ENCODE measurements around the gene AUTS2. TPM values are rescaled to one million over a fixed set of nuclear protein-coding genes. Genes with fewer than 3 reads are reported as not detected.
A peak's percentile ranks its signal among the peaks of the same experiment; 100 is the strongest.
"Not testable (repeated sequence)": the region's sequence is repeated elsewhere in the genome, so short reads cannot be mapped to it uniquely, and the experiment has no call there.

Gene AUTS2
- total RNA-seq, 1 experiment from 2014 or later = 2.2 TPM

GRCh38 chr7:69764681-69765080 lies 166.4 kb downstream of the AUTS2 start:
- Histone ChIP-seq H3K27me3 (no peaks in the 10 kb centered on the region), H3K4me3 (no peak overlapping the region), H3K9me3 (no peaks in the 10 kb centered on the region), H3K36me3 (no peaks in the 10 kb centered on the region)
- DNase-seq = no peak

GRCh38 chr7:69765879-69766278 lies 167.6 kb downstream of the AUTS2 start:
- Histone ChIP-seq H3K36me3 (no peaks in the 10 kb centered on the region), H3K27me3 (no peaks in the 10 kb centered on the region), H3K4me3 (no peak overlapping the region), H3K9me3 (no peaks in the 10 kb centered on the region)
- no peak for DNase-seq

- Histone ChIP-seq H3K4me3 (no peak overlapping the region), H3K27me3 (no peaks in the 10 kb centered on the region), H3K36me3 (no peaks in the 10 kb centered on the region), H3K9me3 (no peaks in the 10 kb centered on the region)
- no peak for DNase-seq
Observed at GRCh38 chr7:69768986-69769595, 170.8 kb downstream of the AUTS2 start.

- no peak overlapping the region for H3K4me3 ChIP-seq
- no peaks in the 10 kb centered on the region for H3K9me3 ChIP-seq
- H3K27me3 ChIP-seq = no peaks in the 10 kb centered on the region
Observed at GRCh38 chr7:69769826-69770225, 171.6 kb downstream of the AUTS2 start.

GRCh38 chr7:69770613-69771012 lies 172.3 kb downstream of the AUTS2 start:
- DNase-seq = no peak
- no peaks in the 10 kb centered on the region for H3K36me3 ChIP-seq
- no peak overlapping the region for H3K4me3 ChIP-seq
- H3K9me3 ChIP-seq = no peaks in the 10 kb centered on the region
- H3K27me3 ChIP-seq = no peaks in the 10 kb centered on the region

More at GRCh38 chr7:69769826-69770225, 171.6 kb downstream of the AUTS2 start:
- no peak for DNase-seq
- no peaks in the 10 kb centered on the region for H3K36me3 ChIP-seq

GRCh38 chr7:69772718-69773436 lies 174.6 kb downstream of the AUTS2 start:
- DNase-seq = no peak
- no peaks in the 10 kb centered on the region for H3K9me3 ChIP-seq

GRCh38 chr7:69773535-69774225 lies 175.4 kb downstream of the AUTS2 start:
- H3K9me3 ChIP-seq = no peaks in the 10 kb centered on the region
- DNase-seq = peak; percentile 3
- no peak overlapping the region for H3K4me3 ChIP-seq
- H3K27me3 ChIP-seq = no peaks in the 10 kb centered on the region
- H3K36me3 ChIP-seq = no peaks in the 10 kb centered on the region

More at GRCh38 chr7:69772718-69773436, 174.6 kb downstream of the AUTS2 start:
- Histone ChIP-seq H3K4me3 (no peak overlapping the region), H3K36me3 (no peaks in the 10 kb centered on the region), H3K27me3 (no peaks in the 10 kb centered on the region)

GRCh38 chr7:69775231-69775771 lies 177.0 kb downstream of the AUTS2 start:
- Histone ChIP-seq H3K9me3 (no peaks in the 10 kb centered on the region), H3K27me3 (no peaks in the 10 kb centered on the region), H3K36me3 (no peaks in the 10 kb centered on the region), H3K4me3 (no peak overlapping the region)
- peak; percentile 19 for DNase-seq

GRCh38 chr7:69776611-69777010 lies 178.3 kb downstream of the AUTS2 start:
- no peaks in the 10 kb centered on the region for H3K9me3 ChIP-seq
- H3K36me3 ChIP-seq = no peaks in the 10 kb centered on the region
- DNase-seq = no peak
- no peaks in the 10 kb centered on the region for H3K27me3 ChIP-seq
- no peak overlapping the region for H3K4me3 ChIP-seq

- no peaks in the 10 kb centered on the region for H3K9me3 ChIP-seq
- no peaks in the 10 kb centered on the region for H3K36me3 ChIP-seq
- no peak overlapping the region for H3K4me3 ChIP-seq
- DNase-seq = no peak
- no peaks in the 10 kb centered on the region for H3K27me3 ChIP-seq
Observed at GRCh38 chr7:69778138-69778537, 179.9 kb downstream of the AUTS2 start.

- Histone ChIP-seq H3K9me3 (no peaks in the 10 kb centered on the region), H3K36me3 (no peaks in the 10 kb centered on the region), H3K27me3 (no peaks in the 10 kb centered on the region), H3K4me3 (no peak overlapping the region)
- no peak for DNase-seq
Observed at GRCh38 chr7:69780379-69780778, 182.1 kb downstream of the AUTS2 start.

GRCh38 chr7:69781412-69781846 lies 183.2 kb downstream of the AUTS2 start:
- no peaks in the 10 kb centered on the region for H3K27me3 ChIP-seq
- H3K9me3 ChIP-seq = no peaks in the 10 kb centered on the region
- H3K36me3 ChIP-seq = no peaks in the 10 kb centered on the region
- H3K4me3 ChIP-seq = no peak overlapping the region
- peak; percentile 85 for DNase-seq

- no peaks in the 10 kb centered on the region for H3K36me3 ChIP-seq
- H3K9me3 ChIP-seq = no peaks in the 10 kb centered on the region
- H3K27me3 ChIP-seq = no peaks in the 10 kb centered on the region
- no peak overlapping the region for H3K4me3 ChIP-seq
- peak; percentile 79 for DNase-seq
Observed at GRCh38 chr7:69782917-69783684, 184.8 kb downstream of the AUTS2 start.

GRCh38 chr7:69786130-69786529 lies 187.9 kb downstream of the AUTS2 start:
- not testable (repeated sequence) for DNase-seq, H3K27me3 ChIP-seq, H3K4me3 ChIP-seq, H3K9me3 ChIP-seq, H3K36me3 ChIP-seq

- no peaks in the 10 kb centered on the region for H3K27me3 ChIP-seq
- DNase-seq = no peak
- H3K36me3 ChIP-seq = no peaks in the 10 kb centered on the region
- H3K4me3 ChIP-seq = no peak overlapping the region
- H3K9me3 ChIP-seq = no peaks in the 10 kb centered on the region
Observed at GRCh38 chr7:69786730-69787395, 188.6 kb downstream of the AUTS2 start.

GRCh38 chr7:69787736-69788431 lies 189.6 kb downstream of the AUTS2 start:
- H3K36me3 ChIP-seq = no peaks in the 10 kb centered on the region
- no peak for DNase-seq
- no peaks in the 10 kb centered on the region for H3K27me3 ChIP-seq
- no peak overlapping the region for H3K4me3 ChIP-seq
- no peaks in the 10 kb centered on the region for H3K9me3 ChIP-seq

Data from MG63 (cell line).